Mesenchymal stem cell (in vitro differentiated cells and primary cell): ENCODE measurements around the gene GABBR2. TPM values are rescaled to one million over a fixed set of nuclear protein-coding genes. Genes with fewer than 3 reads are reported as not detected.
A peak's percentile ranks its signal among the peaks of the same experiment; 100 is the strongest.

Experiments
- DNase-seq: peaks from one replicate; pipeline ENCODE4 v3.0.0-alpha.2; 2013
- H2AFZ ChIP-seq: one replicate; pipeline ENCODE4 v1.6.1; 2013; ENCODE audit warnings: low read depth, mild to moderate bottlenecking, control low read depth, inconsistent platforms, low read length, moderate library complexity
- H2AK5ac ChIP-seq: 2 replicates; pipeline ENCODE4 v1.6.1; 2013; ENCODE audit warnings: low read length, moderate library complexity, mild to moderate bottlenecking, inconsistent platforms; ENCODE audit not compliant: severe bottlenecking
- H2BK120ac ChIP-seq: one replicate; pipeline ENCODE4 v1.6.1; 2013; ENCODE audit warnings: low read depth, mild to moderate bottlenecking, inconsistent platforms, low read length, moderate library complexity
- H2BK12ac ChIP-seq, 2 experiments: one replicate each; pipeline ENCODE4 v1.6.1; 2013; ENCODE audit warnings: inconsistent platforms in 2 of 2, low read length in 2 of 2, mild to moderate bottlenecking in 2 of 2, moderate library complexity in 2 of 2, control low read depth in 1 of 2
- H2BK15ac ChIP-seq: one replicate; pipeline ENCODE4 v1.6.1; 2013; ENCODE audit warnings: mild to moderate bottlenecking, low read depth, inconsistent platforms; ENCODE audit not compliant: poor library complexity, severe bottlenecking
- H2BK5ac ChIP-seq: 2 replicates; pipeline ENCODE4 v1.6.1; 2013; ENCODE audit warnings: low read depth, mild to moderate bottlenecking, low read length, control low read depth, inconsistent platforms; ENCODE audit not compliant: poor library complexity, severe bottlenecking
- H3K14ac ChIP-seq, 2 experiments: one replicate each; pipeline ENCODE4 v1.6.1; 2013; ENCODE audit warnings: inconsistent platforms in 2 of 2, low read length in 2 of 2, control low read depth in 1 of 2, mild to moderate bottlenecking in 1 of 2, moderate library complexity in 1 of 2
- H3K18ac ChIP-seq, 2 experiments: one replicate each; pipeline ENCODE4 v1.6.1; 2013; ENCODE audit warnings: inconsistent platforms in 2 of 2, low read length in 2 of 2, control low read depth in 1 of 2, low read depth in 1 of 2, mild to moderate bottlenecking in 1 of 2
- H3K23ac ChIP-seq, 2 experiments: one replicate each; pipeline ENCODE4 v1.6.1; 2013; ENCODE audit warnings: inconsistent platforms in 2 of 2, low read length in 2 of 2, mild to moderate bottlenecking in 2 of 2, moderate library complexity in 2 of 2, control low read depth in 1 of 2
- H3K27ac ChIP-seq: 2 replicates; pipeline ENCODE4 v1.5.1; 2013; ENCODE audit warnings: mild to moderate bottlenecking, moderate library complexity, low read length, control low read depth, inconsistent platforms; ENCODE audit not compliant: poor library complexity, severe bottlenecking
- H3K27me3 ChIP-seq, 2 experiments: 2 replicates each; pipeline versions ENCODE4 v1.6.1 to v1.7.0; 2013; ENCODE audit warnings: low read length in 2 of 2, mild to moderate bottlenecking in 2 of 2, moderate library complexity in 2 of 2, control low read depth in 1 of 2, inconsistent platforms in 1 of 2; ENCODE audit not compliant: control insufficient read depth in 1 of 2, insufficient read depth in 1 of 2
- H3K36me3 ChIP-seq, 2 experiments: 2 replicates each; pipeline versions ENCODE4 v1.6.1 to v1.7.0; 2013; ENCODE audit warnings: low read length in 2 of 2, control low read depth in 1 of 2, inconsistent platforms in 1 of 2, low read depth in 1 of 2, mild to moderate bottlenecking in 1 of 2; ENCODE audit not compliant: insufficient read depth in 2 of 2, control insufficient read depth in 1 of 2
- H3K4ac ChIP-seq, 2 experiments: one replicate each; pipeline ENCODE4 v1.6.1; 2013; ENCODE audit warnings: inconsistent platforms in 2 of 2, low read length in 2 of 2, mild to moderate bottlenecking in 2 of 2, moderate library complexity in 2 of 2, control low read depth in 1 of 2, low read depth in 1 of 2
- H3K4me1 ChIP-seq: 2 replicates; pipeline ENCODE4 v1.6.1; 2013; ENCODE audit warnings: low read depth, low read length, control low read depth; ENCODE audit not compliant: control insufficient read depth, insufficient read depth
- H3K4me2 ChIP-seq: 2 replicates; pipeline ENCODE4 v1.6.1; 2013; ENCODE audit warnings: low read length, mild to moderate bottlenecking, inconsistent platforms; ENCODE audit not compliant: poor library complexity, severe bottlenecking
- H3K4me3 ChIP-seq, 2 experiments: 2 replicates each; pipeline versions ENCODE4 v1.5.1 to v1.7.0; 2013; ENCODE audit warnings: low read length in 2 of 2, mild to moderate bottlenecking in 2 of 2, control low read depth in 1 of 2, low read depth in 1 of 2; ENCODE audit not compliant: insufficient read depth in 1 of 2
- H3K79me1 ChIP-seq: replicated peaks from 2 replicates; pipeline ENCODE4 v1.6.1; 2013; ENCODE audit warnings: mild to moderate bottlenecking, control low read depth, low read length, inconsistent platforms; ENCODE audit not compliant: poor library complexity, severe bottlenecking
- H3K9ac ChIP-seq: 2 replicates; pipeline ENCODE4 v1.7.0; 2013; ENCODE audit warnings: mild to moderate bottlenecking, low read length, moderate library complexity
- H3K9me3 ChIP-seq: 2 replicates; pipeline ENCODE4 v1.7.0; 2013; ENCODE audit warnings: mild to moderate bottlenecking, low read length; ENCODE audit not compliant: control insufficient read depth
- H4K8ac ChIP-seq: one replicate; pipeline ENCODE4 v1.6.1; 2013; ENCODE audit warnings: inconsistent platforms, mild to moderate bottlenecking, low read length, moderate library complexity
- H4K91ac ChIP-seq: one replicate; pipeline ENCODE4 v1.6.1; 2013; ENCODE audit warnings: mild to moderate bottlenecking, low read length, inconsistent platforms
- WGBS: methylation state at CpG from one replicate; pipeline ENCODE4 v1.1.7; 2013; ENCODE audit warnings: mixed read lengths; 5-methylcytosine and 5-hydroxymethylcytosine counted together
- polyA plus RNA-seq, 2 experiments: library from polyadenylated mRNA; stranded (reverse); fragments of 200-250 nt; gene quantifications; one replicate each; pipeline ENCODE4 v1.2.3, GENCODE V29; 2013

The GABBR2 gene
- 0.03 TPM for polyA plus RNA-seq (2013, experiment 1 of 2)
- not detected for polyA plus RNA-seq (2013, experiment 2 of 2)

DNA sequence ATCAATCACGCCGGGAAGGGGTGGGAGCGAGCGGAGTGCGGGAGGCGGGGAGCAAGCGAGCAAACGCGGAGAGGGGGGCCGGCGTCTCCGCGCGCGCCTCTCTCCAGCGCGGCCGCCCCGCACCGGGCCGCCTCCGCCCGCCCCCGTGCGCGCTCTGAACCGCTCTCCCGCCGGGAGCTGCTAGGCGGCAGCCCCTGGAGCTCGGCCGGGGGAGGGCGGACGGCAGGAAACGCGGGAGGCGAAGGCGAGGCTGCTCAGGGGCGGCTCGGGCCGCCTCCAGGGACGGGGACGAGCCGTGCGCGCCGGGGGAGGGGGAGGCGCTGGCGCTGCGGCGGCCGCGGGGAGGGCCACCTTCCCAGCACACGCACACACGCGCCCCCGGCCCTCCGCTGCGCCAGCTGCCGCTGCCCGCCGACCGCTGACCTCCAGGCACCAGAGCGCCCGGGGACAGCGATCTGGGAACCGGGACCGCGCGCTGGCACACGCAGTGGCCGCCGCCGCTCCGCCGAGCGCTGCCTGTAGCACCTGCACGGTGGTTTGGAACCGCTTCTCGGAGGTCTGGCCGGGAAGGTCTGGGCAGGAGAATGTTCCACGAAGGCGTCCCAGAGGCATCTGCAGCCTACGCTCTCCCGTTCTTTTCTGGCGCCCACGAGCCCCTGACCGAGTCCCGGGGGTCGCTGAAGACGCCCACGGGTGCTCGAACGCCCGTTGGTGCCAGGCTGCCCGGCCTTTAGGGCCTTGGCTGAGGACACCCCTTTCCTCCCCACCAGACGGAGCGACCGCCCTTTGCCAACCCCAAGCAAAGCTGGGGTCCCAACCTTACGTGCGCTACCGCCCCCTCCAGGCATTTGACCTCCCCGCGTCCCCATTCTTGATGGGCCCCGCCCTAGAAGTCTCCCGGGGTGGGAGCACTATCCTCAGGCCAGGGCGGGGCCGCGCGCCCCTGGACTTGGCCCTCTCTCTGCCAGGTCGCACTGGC, at the start of gene GABBR2:
TSS of gene GABBR2 (minus strand) at position 3 of the 979 bp plus-strand sequence. CDS start 198 bp downstream, outside the sequence.
- H3K27ac ChIP-seq, result no peak within 1 kb of the TSS
- H3K9me3 ChIP-seq, result no peaks in the 10 kb centered on the region
- H4K8ac ChIP-seq, result no peak within 1 kb of the TSS
- no peak within 1 kb of the TSS for H3K14ac ChIP-seq
- H2BK15ac ChIP-seq, result no peak within 1 kb of the TSS
- no peak within 1 kb of the TSS for H2BK5ac ChIP-seq
- H3K4me3 ChIP-seq, result peak within 1 kb of the TSS in 1 of 2 experiments; percentile 22
- H3K23ac ChIP-seq, result no peak within 1 kb of the TSS
- H2AK5ac ChIP-seq, result no peak within 1 kb of the TSS
- H2BK120ac ChIP-seq, result no peak within 1 kb of the TSS
- peak within 1 kb of the TSS; percentile 89 for H3K4me2 ChIP-seq
- no peaks in the 10 kb centered on the region for H3K79me1 ChIP-seq
- no peak within 1 kb of the TSS for H4K91ac ChIP-seq
- WGBS, result 5% methylated on average over 92 of the region's 111 CpGs
- peaks cover 25% of the 10 kb centered on the region for H3K4me1 ChIP-seq
- no peak within 1 kb of the TSS for H3K4ac ChIP-seq
- H3K9ac ChIP-seq, result no peak within 1 kb of the TSS
- peaks cover 78 to 85% of the 10 kb centered on the region in 2 experiments for H3K27me3 ChIP-seq
- H2AFZ ChIP-seq, result no peak within 1 kb of the TSS
- no peak within 1 kb of the TSS for H3K18ac ChIP-seq
- no peak for DNase-seq
- H3K36me3 ChIP-seq, result no peaks in the 10 kb centered on the region
- no peak within 1 kb of the TSS for H2BK12ac ChIP-seq

DNA sequence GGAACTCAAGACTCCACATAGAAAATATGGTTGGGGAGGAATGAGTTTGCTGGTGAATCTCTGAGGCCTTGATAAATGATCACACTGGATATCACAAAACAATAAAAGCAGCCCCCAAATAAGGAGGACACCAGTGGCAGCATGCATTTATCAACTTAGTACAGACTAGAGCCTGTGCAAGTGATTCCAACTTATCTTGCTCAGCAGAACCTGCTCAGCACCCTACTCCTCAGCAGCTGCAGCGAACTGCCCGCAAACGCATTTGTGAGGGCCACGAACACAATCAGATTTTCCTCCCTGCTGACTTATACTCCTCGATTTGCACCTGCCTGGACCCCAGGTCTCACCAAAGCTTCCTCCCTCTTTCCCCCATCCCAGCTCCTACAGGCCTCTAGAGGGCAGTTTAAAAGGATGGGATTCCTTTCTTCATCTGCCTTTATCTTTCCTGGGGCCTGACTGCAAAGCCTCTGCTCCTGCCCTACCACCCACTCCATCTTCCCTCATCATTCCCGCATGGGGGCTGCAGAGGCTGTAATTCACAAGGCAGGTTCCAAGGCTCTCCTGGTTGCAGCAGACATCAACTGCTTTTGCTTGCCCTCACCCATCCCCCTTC, 46.4 kb upstream of the GABBR2 start:
- peaks cover 24 to 86% of the 10 kb centered on the region in 2 experiments for H3K36me3 ChIP-seq
- H3K79me1 ChIP-seq, result no peaks in the 10 kb centered on the region
- no peak overlapping the region for H3K4me2 ChIP-seq
- H3K14ac ChIP-seq, result no peak overlapping the region
- H2AK5ac ChIP-seq, result no peak overlapping the region
- DNase-seq, result no peak
- H3K4me3 ChIP-seq, result no peak overlapping the region
- H3K18ac ChIP-seq, result no peak overlapping the region
- H4K91ac ChIP-seq, result no peak overlapping the region
- peaks cover 1% of the 10 kb centered on the region for H3K4me1 ChIP-seq
- no peak overlapping the region for H2BK120ac ChIP-seq
- H3K27me3 ChIP-seq, result no peaks in the 10 kb centered on the region
- H3K4ac ChIP-seq, result no peak overlapping the region
- H3K27ac ChIP-seq, result no peak overlapping the region
- WGBS, result 92% methylated on average over 6 of the region's 6 CpGs
- no peak overlapping the region for H2BK15ac ChIP-seq
- no peak overlapping the region for H3K9ac ChIP-seq
- H2BK12ac ChIP-seq, result no peak overlapping the region
- no peak overlapping the region for H4K8ac ChIP-seq
- no peak overlapping the region for H3K23ac ChIP-seq
- peaks cover 14% of the 10 kb centered on the region for H3K9me3 ChIP-seq
- H2BK5ac ChIP-seq, result no peak overlapping the region
- H2AFZ ChIP-seq, result no peak overlapping the region

DNA sequence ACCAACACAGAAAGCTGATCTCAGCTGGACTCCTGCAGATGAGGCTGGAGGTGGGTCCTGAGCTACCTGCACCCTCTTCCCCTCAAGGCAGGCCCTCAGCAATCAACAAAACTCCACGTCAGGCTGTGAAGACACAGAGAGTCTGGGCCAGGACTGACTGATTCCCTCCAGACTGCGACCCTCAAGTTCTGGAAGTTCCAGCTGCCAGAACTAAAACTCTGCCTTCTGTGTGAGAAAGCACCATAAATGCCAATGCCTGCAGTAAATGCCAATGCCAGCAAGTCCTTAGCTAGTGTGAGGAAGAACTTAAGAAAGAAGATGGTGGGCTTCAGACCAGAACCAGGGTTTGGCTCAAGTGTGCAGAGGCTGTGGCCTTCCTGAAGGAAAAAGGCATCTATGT, 42.5 kb upstream of the GABBR2 start:
- whole genome bisulfite sequencing, result 88% methylated on average over 2 of the region's 2 CpGs
- H3K27me3 ChIP-seq, result no peaks in the 10 kb centered on the region

More for the DNA sequence above, 42.5 kb upstream of the GABBR2 start:
- no peak overlapping the region for H2BK120ac ChIP-seq
- peaks cover 1% of the 10 kb centered on the region for H3K4me1 ChIP-seq
- no peak overlapping the region for H3K4me3 ChIP-seq
- no peak overlapping the region for H3K23ac ChIP-seq
- DNase-seq, result no peak
- peaks cover 5% of the 10 kb centered on the region for H3K9me3 ChIP-seq
- no peak overlapping the region for H3K4ac ChIP-seq
- no peak overlapping the region for H3K9ac ChIP-seq
- H2BK15ac ChIP-seq, result no peak overlapping the region
- H2AFZ ChIP-seq, result no peak overlapping the region
- H2BK5ac ChIP-seq, result no peak overlapping the region
- no peak overlapping the region for H4K8ac ChIP-seq
- no peak overlapping the region for H2BK12ac ChIP-seq
- no peak overlapping the region for H2AK5ac ChIP-seq
- H3K27ac ChIP-seq, result no peak overlapping the region
- no peak overlapping the region for H3K4me2 ChIP-seq
- H3K36me3 ChIP-seq, result peaks cover 44 to 90% of the 10 kb centered on the region in 2 experiments
- peaks cover 4% of the 10 kb centered on the region for H3K79me1 ChIP-seq
- no peak overlapping the region for H3K18ac ChIP-seq
- H4K91ac ChIP-seq, result no peak overlapping the region
- no peak overlapping the region for H3K14ac ChIP-seq
